C4-2B (cell line): Measurements from ENCODE around the gene FREM2.

Experiments used
- H3K27ac ChIP-seq: fragments of 450-650 bp; 2 replicates; pipeline ENCODE4 v1.5.1; 2017
- CTCF ChIP-seq: fragments of 450-650 bp; conservative IDR thresholded peaks from 2 replicates; pipeline ENCODE4 v1.5.1; 2017; ENCODE audit warnings: mild to moderate bottlenecking
- ZFX ChIP-seq: fragments of 450-650 bp; IDR thresholded peaks from 2 replicates; pipeline ENCODE4 v1.6.1; 2017

Gene FREM2

GRCh38 chr13:38702669-38703068 lies 15.8 kb downstream of the FREM2 start:
- H3K27ac ChIP-seq, result no peak overlapping the region
- TF ChIP-seq CTCF (no peak), ZFX (no peak)

- TF ChIP-seq CTCF, result no peak
- no peak for TF ChIP-seq ZFX
- H3K27ac ChIP-seq, result no peak overlapping the region
Observed at GRCh38 chr13:38703255-38703654, 16.4 kb downstream of the FREM2 start.

- TF ChIP-seq ZFX (no peak), CTCF (no peak)
- no peak overlapping the region for H3K27ac ChIP-seq
Observed at GRCh38 chr13:38705365-38705764, 18.5 kb downstream of the FREM2 start.

- no peak for TF ChIP-seq ZFX
- TF ChIP-seq CTCF, result no peak
- no peak overlapping the region for H3K27ac ChIP-seq
Observed at GRCh38 chr13:38707460-38707859, 20.6 kb downstream of the FREM2 start.

GRCh38 chr13:38713046-38713445 lies 26.2 kb downstream of the FREM2 start:
- H3K27ac ChIP-seq, result no peak overlapping the region
- TF ChIP-seq ZFX, result no peak

GRCh38 chr13:38718374-38718773 lies 31.5 kb downstream of the FREM2 start:
- TF ChIP-seq CTCF (no peak), ZFX (no peak)
- no peak overlapping the region for H3K27ac ChIP-seq

- TF ChIP-seq ZFX, result no peak
- TF ChIP-seq CTCF, result no peak
- no peak overlapping the region for H3K27ac ChIP-seq
Observed at GRCh38 chr13:38730332-38730731, 43.5 kb downstream of the FREM2 start.

- no peak for TF ChIP-seq CTCF
- no peak for TF ChIP-seq ZFX
- no peak overlapping the region for H3K27ac ChIP-seq
Observed at GRCh38 chr13:38733146-38733545, 46.3 kb downstream of the FREM2 start.
